Left kidney (tissue), 2 donors: ENCODE data around the gene UTP25. TPM values are rescaled to one million over a fixed set of nuclear protein-coding genes. Genes with fewer than 3 reads are reported as not detected.
A peak's percentile ranks its signal among the peaks of the same experiment; 100 is the strongest.

ENCODE experiments used
- DNase-seq: peaks from one replicate; pipeline ENCODE4 v3.0.0-alpha.2; 2013
- polyA plus RNA-seq: library from polyadenylated mRNA; unstranded; fragments of 120-200 nt; gene quantifications from one replicate; pipeline ENCODE4 v1.2.1, GENCODE V29; 2013; ENCODE audit not compliant: insufficient read length

The UTP25 gene
- polyA plus RNA-seq, 1 donor, result 11.9 TPM

- DNase-seq, result no peak
Observed at GRCh38 chr1:209839875-209840546, 12.2 kb downstream of the UTP25 start.

GRCh38 chr1:209840611-209841010 lies 12.8 kb downstream of the UTP25 start:
- DNase-seq, result no peak

- no peak for DNase-seq
Observed at GRCh38 chr1:209844695-209845407, 17.1 kb downstream of the UTP25 start.

GRCh38 chr1:209845408-209845725 lies 17.6 kb downstream of the UTP25 start:
- no peak for DNase-seq

DNA sequence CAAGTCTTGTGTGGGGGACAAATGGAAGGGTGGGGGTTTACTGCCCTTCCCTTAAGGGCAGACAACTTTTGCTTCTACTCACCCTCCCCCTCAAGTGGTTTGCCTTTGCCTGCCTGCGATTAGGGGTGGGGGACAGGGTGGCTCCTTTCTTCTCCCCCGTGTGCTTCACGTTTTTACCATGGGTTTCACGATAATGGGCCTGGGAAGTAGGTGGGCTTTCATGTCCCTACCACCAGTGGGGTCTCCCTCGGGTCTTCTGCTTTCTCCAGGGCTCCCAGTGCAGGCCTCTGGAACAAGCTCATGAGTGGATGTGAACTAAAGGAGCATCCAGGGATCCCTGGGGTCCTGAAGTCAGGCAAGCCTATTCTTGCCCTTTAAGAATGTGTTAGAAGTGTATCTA lies 21.6 kb downstream of the UTP25 start:
- DNase-seq, result no peak

GRCh38 chr1:209850342-209850979 lies 22.7 kb downstream of the UTP25 start:
- no peak for DNase-seq

DNA sequence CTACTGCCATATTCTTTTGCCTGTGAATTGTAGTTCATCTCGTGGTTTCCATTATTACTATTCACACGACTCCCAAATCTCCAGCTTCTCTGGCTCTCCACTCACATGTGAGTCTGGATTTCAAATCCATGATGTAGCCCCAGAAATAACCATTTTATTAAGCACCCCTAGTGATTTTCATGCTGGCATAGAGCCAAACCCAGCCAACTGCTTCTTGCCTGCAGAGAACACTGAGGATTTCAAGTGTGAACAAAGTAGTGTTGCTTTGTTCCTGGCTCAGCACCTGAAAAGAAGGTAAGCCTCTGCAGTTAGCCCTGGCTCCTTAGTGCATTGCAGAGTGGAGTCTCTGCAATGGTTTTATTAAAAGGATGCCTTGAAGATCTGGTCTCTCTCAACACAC lies 25.9 kb downstream of the UTP25 start:
- DNase-seq, result no peak

DNA sequence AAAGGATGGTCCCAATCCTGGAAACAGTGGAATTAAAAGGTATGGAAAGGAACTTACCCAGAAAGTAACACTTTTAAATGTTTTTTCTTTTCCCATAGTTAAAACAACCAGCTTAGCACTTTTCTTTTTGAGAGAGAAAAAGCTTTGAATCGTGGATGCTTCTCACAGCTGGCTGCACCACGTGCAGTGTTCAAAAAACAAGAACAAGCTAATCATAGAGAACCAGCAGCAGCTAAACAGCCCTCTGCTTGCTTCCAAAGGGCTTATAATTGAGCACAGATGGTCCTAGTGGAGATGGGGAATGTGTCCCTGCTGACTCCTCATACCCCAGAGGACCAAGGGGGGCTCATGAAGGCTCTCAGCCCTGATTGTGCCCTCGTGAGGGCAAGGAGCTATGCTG lies 26.4 kb downstream of the UTP25 start:
- no peak for DNase-seq

GRCh38 chr1:209855006-209855405 lies 27.2 kb downstream of the UTP25 start:
- DNase-seq, result no peak

- DNase-seq, result no peak
Observed at GRCh38 chr1:209855623-209856022, 27.9 kb downstream of the UTP25 start.

DNA sequence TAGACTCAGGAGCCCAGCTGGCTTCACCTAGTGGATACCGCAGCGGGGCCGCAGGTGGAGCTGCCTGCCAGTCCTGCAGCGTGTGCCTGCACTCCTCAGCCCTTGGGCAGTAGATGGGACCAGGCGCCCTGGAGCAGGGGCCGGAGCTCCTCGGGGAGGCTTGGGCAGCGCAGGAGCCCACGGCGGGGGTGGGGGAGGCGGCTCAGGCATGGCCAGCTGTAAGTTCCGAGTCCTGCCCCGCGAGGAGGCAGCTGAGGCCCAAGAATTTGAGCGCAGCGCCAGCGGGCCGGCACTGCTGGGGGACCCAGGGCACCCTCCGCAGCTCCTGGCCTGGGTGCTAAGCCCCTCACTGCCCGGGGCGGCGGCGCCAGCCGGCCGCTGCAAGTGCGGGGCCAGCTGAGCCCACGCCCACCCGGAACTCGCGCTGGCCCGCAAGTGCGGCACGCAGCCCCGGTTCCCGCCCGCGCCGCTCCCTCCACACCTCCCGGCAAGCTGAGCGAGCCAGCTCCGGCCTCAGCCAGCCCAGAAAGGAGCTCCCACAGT lies 30.9 kb downstream of the UTP25 start:
- no peak for DNase-seq

- DNase-seq, result peak; percentile 70
Observed at GRCh38 chr1:209860293-209860881, 32.6 kb downstream of the UTP25 start.

DNA sequence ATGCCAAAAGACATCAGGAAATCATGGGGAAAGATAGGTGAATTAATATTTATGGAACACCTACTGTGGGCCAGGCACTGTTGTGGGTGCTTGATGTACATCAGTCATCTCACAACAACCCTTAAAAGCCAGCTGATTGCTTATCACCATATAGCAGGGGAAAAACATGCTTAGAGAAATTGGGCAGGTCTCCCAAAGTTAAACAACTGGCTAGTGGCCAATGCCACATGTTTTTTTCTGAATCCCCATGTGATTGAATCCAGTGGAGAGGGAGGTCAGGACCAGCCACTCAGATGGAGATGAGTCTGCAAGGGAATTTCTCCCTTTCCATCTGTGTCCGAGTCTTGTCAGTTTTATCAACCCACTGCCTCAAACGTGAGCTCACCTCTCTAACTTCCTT lies 33.5 kb downstream of the UTP25 start:
- DNase-seq, result no peak

GRCh38 chr1:209862391-209863356 lies 34.9 kb downstream of the UTP25 start:
- DNase-seq, result no peak

GRCh38 chr1:209863766-209864485 lies 36.2 kb downstream of the UTP25 start:
- DNase-seq, result no peak

GRCh38 chr1:209866201-209866600 lies 38.4 kb downstream of the UTP25 start:
- DNase-seq, result no peak

DNA sequence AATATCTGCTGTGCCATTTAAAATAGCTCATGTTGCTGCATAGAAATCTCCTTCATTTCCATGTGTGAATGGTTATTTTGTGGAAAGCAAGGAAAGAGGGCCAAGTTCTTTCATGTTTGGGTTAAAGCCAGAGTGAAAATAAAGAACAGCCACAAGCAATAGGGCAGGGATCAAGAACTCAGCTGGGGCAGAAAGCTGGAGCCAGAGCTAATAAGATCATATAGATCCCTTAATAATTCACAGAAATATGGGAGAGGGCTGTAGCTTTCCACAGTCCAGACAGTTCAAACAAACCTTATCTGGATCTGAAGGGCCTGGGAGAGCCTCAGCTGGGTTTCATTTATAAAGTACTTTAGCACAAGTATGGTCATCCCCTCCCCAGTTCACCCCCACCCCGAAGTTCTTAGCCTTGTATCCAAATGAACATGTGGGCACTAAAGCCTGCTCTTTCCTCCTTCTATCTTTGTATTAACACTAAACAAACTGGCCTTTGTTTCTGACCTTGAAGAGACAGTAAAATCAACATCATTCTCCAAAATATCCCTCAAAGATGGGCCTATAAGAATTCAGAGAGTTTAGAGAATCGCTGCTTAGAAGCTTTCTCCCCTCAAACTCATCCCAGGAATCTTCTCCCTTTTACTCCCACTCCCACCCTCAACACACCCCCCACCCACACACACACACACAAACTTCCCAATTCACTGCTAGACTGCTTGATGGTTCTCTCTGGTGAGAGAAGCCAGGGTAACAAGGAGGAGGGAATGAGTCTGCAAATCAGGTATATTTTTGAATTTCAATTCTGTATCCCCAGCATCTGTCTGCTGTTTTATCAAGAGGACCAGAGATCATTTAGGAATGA lies 41.7 kb downstream of the UTP25 start:
- DNase-seq, result no peak

- no peak for DNase-seq
Observed at GRCh38 chr1:209870151-209870831, 42.5 kb downstream of the UTP25 start.

- DNase-seq, result no peak
Observed at GRCh38 chr1:209871006-209871405, 43.2 kb downstream of the UTP25 start.
